Activated T-helper 9 cell treated with anti-CD3 and anti-CD28 coated beads, Interleukin-2, amount 50 U/mL, for 16 hours (primary cell): ENCODE measurements around the gene CACNA1H.
"Not testable (repeated sequence)": the region's sequence is repeated elsewhere in the genome, so short reads cannot be mapped to it uniquely, and the experiment has no call there.

Experiments used
- DNase-seq: peaks from one replicate; pipeline ENCODE4 v3.0.0-alpha.2; 2020; ENCODE audit warnings: low read depth

Gene CACNA1H

GRCh38 chr16:1224558-1224957 lies 71.7 kb downstream of the CACNA1H start:
- DNase-seq: no peak

- DNase-seq: no peak
These were observed 72.1 kb downstream of the CACNA1H start, which contains the start of gene TPSG1 for GRCh38 chr16:1225051-1225451. Gene TPSG1, minus strand, starts transcription at chr16:1225268. Its CDS starts 16 bp downstream, at chr16:1225252.

GRCh38 chr16:1225728-1226311 lies 72.9 kb downstream of the CACNA1H start:
- not testable (repeated sequence) for DNase-seq

GRCh38 chr16:1226692-1227091 lies 73.8 kb downstream of the CACNA1H start:
- DNase-seq: not testable (repeated sequence)

DNA sequence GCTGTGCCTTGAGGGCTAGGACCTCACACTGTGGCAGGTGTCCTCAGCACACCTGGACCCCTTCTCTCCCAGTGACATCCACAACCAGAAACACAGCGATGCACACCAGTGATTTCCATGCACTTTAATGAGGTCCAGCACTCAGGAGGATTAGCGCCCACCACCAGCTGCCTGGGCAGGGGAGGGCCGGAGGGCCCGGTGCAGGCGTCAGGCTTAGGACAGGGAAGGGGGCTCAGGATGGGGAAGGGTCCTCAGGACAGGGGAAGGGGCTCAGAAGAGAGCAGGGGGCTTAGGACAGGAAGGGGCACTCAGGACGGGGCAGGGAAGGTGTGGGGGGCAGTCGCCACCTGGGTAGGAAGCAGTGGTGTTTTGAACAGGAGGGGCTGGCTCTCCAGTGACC lies 75.3 kb downstream of the CACNA1H start:
- not testable (repeated sequence) for DNase-seq

- DNase-seq: not testable (repeated sequence)
These were observed 76.6 kb downstream of the CACNA1H start for GRCh38 chr16:1229476-1229875.

GRCh38 chr16:1230084-1230470 lies 77.2 kb downstream of the CACNA1H start, which contains the start of gene TPSB2:
Gene TPSB2, minus strand, starts transcription at chr16:1230184. Its CDS starts 233 bp downstream, at chr16:1229951.
- not testable (repeated sequence) for DNase-seq

- DNase-seq: not testable (repeated sequence)
These were observed 77.7 kb downstream of the CACNA1H start for GRCh38 chr16:1230471-1231212.

DNA sequence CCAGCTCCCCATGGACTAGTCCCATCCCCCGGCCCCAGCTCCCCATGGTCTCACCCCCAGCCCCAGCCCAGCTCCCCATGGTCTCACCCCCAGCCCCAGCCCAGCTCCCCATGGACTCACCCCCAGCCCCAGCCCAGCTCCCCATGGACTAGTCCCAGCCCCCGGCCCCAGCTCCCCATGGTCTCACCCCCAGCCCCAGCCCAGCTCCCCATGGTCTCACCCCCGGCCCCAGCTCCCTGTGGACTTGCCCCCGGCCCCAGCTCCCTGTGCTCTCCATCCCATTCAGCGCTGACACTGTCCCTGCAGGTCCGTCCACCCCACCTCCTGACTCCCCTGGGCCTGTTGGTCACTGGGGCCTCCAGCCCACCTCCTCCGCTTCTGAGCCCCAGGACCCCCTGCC lies 78.4 kb downstream of the CACNA1H start:
- DNase-seq: not testable (repeated sequence)

DNA sequence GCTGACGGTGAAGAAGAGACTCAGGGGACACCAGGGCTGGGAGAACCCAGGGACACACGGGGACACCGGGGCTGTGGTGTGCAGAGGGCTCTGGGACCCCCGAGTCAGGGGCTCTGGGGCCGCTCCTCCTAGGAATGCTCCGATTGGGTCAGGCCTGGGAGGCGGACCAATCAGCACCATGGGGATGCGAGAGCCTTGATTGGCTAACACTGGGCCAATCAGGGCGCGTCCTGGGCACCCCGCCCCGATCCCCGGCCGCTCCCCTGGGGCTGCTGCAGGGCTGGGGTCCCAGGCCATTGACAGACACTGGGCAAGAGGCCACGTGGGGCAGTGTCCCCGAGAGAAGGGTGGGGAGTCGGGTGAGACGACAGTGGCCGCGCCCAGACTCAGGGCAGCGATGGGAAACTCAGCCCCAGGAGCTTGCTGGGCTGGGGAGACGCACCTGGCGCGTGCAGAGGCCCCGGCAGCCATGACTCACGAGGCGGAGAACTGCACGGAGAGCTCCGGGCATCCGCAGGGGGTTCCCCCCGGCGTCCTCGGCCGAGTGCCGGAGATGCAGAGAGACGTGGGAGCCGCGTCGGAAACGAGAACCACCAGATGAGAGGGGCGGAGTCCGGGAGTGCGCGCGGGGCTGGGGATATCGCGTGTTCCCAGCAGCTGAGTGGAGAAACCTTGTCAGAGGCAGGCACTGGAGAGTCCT lies 79.3 kb downstream of the CACNA1H start:
- not testable (repeated sequence) for DNase-seq

GRCh38 chr16:1236659-1237058 lies 83.8 kb downstream of the CACNA1H start:
- not testable (repeated sequence) for DNase-seq

DNA sequence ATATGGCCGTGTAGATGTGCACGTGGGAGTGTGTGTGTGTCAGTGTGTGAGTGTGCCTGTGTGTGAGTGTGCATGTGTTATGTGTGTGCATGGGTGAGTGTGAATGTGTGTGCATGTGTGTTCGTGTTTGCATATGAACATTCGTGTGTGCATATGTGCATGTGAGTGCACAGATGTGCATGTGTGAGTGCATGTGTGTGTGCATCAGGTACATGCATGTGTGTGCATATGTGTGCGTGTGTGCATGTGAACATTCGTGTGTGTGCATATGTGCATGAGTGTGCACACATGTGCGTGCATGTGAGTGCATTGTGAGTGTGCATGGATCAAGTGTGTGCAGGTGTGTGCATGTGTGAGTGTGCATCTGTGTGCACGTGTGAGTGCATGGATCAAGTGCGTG lies 85.1 kb downstream of the CACNA1H start:
- no peak for DNase-seq

GRCh38 chr16:1238909-1239308 lies 86.0 kb downstream of the CACNA1H start:
- DNase-seq: not testable (repeated sequence)

DNA sequence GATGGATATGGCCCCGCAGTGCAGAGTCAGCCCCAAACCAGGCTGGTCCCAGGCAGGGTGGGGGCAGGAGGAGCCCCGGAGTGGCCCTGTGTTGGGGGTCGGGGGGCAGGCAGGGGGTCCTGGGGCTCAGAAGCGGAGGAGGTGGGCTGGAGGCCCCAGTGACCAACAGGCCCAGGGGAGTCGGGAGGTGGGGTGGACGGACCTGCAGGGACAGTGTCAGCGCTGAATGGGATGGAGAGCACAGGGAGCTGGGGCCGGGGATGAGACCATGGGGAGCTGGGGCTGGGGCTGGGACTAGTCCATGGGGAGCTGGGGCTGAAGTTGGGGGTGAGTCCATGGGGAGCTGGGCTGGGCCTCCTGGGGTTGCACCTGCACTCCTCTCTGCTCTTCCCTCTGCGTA lies 86.7 kb downstream of the CACNA1H start:
- DNase-seq: not testable (repeated sequence)

DNA sequence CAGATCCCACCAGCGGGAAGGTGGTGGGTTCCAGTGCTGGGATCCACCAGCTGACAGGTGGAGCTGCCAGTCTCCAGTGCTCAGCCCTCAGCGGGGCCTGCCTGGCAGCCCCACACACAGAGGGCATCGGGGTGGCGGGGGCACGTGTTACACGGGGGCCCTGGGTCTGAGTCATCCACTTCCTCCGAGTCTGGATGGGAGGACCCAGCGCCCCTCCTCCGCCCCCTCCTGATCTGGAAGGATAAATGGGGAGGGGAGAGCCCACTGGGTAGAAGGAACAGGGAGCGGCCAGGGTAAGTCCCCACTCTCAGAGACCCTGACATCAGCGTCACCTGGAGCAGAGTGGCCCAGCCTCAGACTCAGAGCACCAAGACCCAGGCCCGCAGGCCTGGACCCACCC lies 87.5 kb downstream of the CACNA1H start, which contains the start of gene TPSAB1:
TSS of gene TPSAB1 (plus strand) at position 270 of the 400 bp plus-strand sequence. CDS start 234 bp downstream, outside the sequence.
- not testable (repeated sequence) for DNase-seq

- DNase-seq: not testable (repeated sequence)
These were observed 88.2 kb downstream of the CACNA1H start for GRCh38 chr16:1241081-1241480.

- DNase-seq: not testable (repeated sequence)
These were observed 90.5 kb downstream of the CACNA1H start for GRCh38 chr16:1243363-1243762.

DNA sequence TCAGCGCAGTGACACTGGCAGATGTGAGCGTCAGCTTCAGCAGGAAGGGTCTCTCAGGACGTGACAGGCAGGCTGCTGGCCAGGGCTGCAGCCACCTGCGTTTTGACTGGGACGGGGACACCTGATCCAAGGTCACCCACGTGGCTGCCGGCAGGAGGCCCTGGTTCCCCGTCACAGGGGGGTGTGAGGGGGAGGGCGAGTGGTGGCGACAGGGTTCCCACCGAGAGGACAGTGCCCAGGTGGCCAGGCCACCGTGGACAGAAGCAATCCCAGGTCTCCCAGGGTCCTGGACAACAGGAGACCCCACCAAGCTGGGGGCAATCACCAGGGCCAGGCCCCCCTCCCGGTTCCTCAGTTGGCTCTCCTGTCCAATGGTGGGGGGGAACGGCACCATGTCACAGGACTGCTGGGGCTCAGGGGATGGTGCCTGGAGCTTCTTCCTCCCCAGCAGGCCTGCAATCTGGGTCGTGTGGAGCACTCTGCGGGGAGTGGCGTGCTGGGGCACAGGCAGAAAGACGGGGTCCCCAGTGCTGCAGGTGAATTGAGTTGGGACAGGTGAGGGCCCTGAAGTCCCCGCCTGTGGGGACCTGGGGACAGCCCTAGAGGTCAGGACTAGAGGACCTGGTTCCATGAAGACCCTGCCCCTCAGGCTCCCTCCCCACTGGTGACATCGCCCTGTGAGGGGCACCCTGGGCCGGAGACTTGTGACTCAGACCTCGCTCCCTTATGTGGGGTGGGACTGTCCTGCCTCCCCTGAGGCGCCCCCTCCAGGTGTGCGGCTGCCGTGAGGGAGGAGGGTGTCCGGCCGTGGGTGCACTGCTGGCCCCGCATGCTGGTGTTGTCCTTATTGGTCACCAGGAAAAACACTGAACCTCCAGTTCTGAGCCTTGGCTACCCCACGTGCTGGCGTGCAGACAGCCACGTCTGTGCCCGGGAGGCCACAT lies 91.3 kb downstream of the CACNA1H start:
- not testable (repeated sequence) for DNase-seq

- no peak for DNase-seq
These were observed 92.0 kb downstream of the CACNA1H start for GRCh38 chr16:1244881-1245280.

DNA sequence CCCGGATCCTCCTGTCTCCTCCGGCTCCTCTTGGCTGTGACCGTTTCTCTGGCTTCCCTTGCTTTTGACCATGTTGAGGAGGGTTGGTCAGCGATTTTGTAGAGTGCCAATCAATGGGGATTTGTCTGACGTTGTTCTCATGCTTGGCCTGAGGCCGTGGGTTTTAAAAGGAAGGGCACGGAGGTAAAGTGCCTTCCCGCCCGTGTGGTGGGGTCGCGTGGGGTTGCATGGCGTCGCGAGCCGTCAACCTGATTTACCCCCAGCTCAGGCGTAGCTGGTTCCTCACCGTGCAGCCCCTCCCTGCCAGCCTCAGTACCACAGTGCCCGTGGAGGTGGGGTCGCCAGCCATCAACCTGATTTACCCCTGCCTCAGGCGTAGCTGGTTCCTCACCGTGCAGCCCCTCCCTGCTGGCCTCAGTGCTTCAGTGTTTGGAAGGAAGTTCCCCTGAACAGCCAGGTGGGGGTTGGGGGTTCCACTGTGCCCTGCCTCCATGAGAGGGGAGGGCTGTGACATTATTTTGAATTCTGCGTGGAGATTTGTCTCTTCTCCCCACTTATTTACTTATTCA lies 92.6 kb downstream of the CACNA1H start:
- DNase-seq: no peak

GRCh38 chr16:1247903-1248537 lies 95.1 kb downstream of the CACNA1H start:
- DNase-seq: not testable (repeated sequence)
